ENCODE measurements around the gene HOXC4.
"Not testable (repeated sequence)": the region's sequence is repeated elsewhere in the genome, so short reads cannot be mapped to it uniquely, and the experiment has no call there.

Gene HOXC4

GRCh38 chr12:54098644-54099043 lies 45.0 kb downstream of the HOXC4 start:
- H3K4me3 ChIP-seq (ENCODE audit: low read depth, low read length); H3K4ac ChIP-seq (ENCODE audit: low read depth, low read length); H3K27me3 ChIP-seq (ENCODE audit: insufficient read depth, low read length); H3K79me2 ChIP-seq (ENCODE audit: control insufficient read depth, insufficient read depth, low read length, poor library complexity); H3K36me3 ChIP-seq (ENCODE audit: control insufficient read depth in 1 of 2, insufficient read depth in 2 of 2, low read length in 2 of 2); H3K14ac ChIP-seq (ENCODE audit: low read length); H4K12ac ChIP-seq (ENCODE audit: low read depth, low read length); H2BK12ac ChIP-seq (ENCODE audit: low read length); H2BK5ac ChIP-seq (ENCODE audit: low read depth, low read length, poor library complexity); H3K9ac ChIP-seq (ENCODE audit: low read length); H3K27ac ChIP-seq (ENCODE audit: low read depth, low read length); H3K79me1 ChIP-seq (ENCODE audit: low read length); H3K4me1 ChIP-seq (ENCODE audit: control insufficient read depth in 1 of 2, insufficient read depth in 2 of 2, low read length in 2 of 2); H2AK5ac ChIP-seq (ENCODE audit: low read length); H3K9me3 ChIP-seq (ENCODE audit: insufficient read depth, low read depth, low read length); H4K91ac ChIP-seq (ENCODE audit: low read depth, low read length); H2AFZ ChIP-seq (ENCODE audit: insufficient read depth, low read length, poor library complexity); DNase-seq; H2BK120ac ChIP-seq (ENCODE audit: insufficient read depth, low read length, poor library complexity); H4K8ac ChIP-seq (ENCODE audit: low read depth, low read length); H3K18ac ChIP-seq (ENCODE audit: low read length); H3K23ac ChIP-seq (ENCODE audit: low read length); H3K4me2 ChIP-seq (ENCODE audit: low read length): not testable (repeated sequence)
- WGBS (ENCODE audit: extremely low coverage, insufficient coverage, insufficient read length) = no CpG with 5 or more reads among the region's 2 CpGs

GRCh38 chr12:54100588-54100987 lies 47.0 kb downstream of the HOXC4 start:
- not testable (repeated sequence) for H2BK5ac ChIP-seq (ENCODE audit: low read depth, low read length, poor library complexity); H3K18ac ChIP-seq (ENCODE audit: low read length); H3K79me1 ChIP-seq (ENCODE audit: low read length); H3K36me3 ChIP-seq (ENCODE audit: control insufficient read depth in 1 of 2, insufficient read depth in 2 of 2, low read length in 2 of 2); H3K4me1 ChIP-seq (ENCODE audit: control insufficient read depth in 1 of 2, insufficient read depth in 2 of 2, low read length in 2 of 2); H4K8ac ChIP-seq (ENCODE audit: low read depth, low read length); H3K9ac ChIP-seq (ENCODE audit: low read length); H2AFZ ChIP-seq (ENCODE audit: insufficient read depth, low read length, poor library complexity); H3K4ac ChIP-seq (ENCODE audit: low read depth, low read length); H4K91ac ChIP-seq (ENCODE audit: low read depth, low read length); H3K9me3 ChIP-seq (ENCODE audit: insufficient read depth, low read depth, low read length); H2BK12ac ChIP-seq (ENCODE audit: low read length); H3K14ac ChIP-seq (ENCODE audit: low read length); H3K4me2 ChIP-seq (ENCODE audit: low read length); H3K27me3 ChIP-seq (ENCODE audit: insufficient read depth, low read length); H4K12ac ChIP-seq (ENCODE audit: low read depth, low read length); H2AK5ac ChIP-seq (ENCODE audit: low read length); H3K79me2 ChIP-seq (ENCODE audit: control insufficient read depth, insufficient read depth, low read length, poor library complexity); DNase-seq; H2BK120ac ChIP-seq (ENCODE audit: insufficient read depth, low read length, poor library complexity); H3K4me3 ChIP-seq (ENCODE audit: low read depth, low read length); H3K23ac ChIP-seq (ENCODE audit: low read length); H3K27ac ChIP-seq (ENCODE audit: low read depth, low read length)
- no CpG with 5 or more reads among the region's 6 CpGs for WGBS (ENCODE audit: extremely low coverage, insufficient coverage, insufficient read length)

- not testable (repeated sequence) for H2BK120ac ChIP-seq (ENCODE audit: insufficient read depth, low read length, poor library complexity); H3K4me1 ChIP-seq (ENCODE audit: control insufficient read depth in 1 of 2, insufficient read depth in 2 of 2, low read length in 2 of 2); DNase-seq; H3K18ac ChIP-seq (ENCODE audit: low read length); H3K27ac ChIP-seq (ENCODE audit: low read depth, low read length); H4K12ac ChIP-seq (ENCODE audit: low read depth, low read length); H3K4me3 ChIP-seq (ENCODE audit: low read depth, low read length); H2BK5ac ChIP-seq (ENCODE audit: low read depth, low read length, poor library complexity); H3K4me2 ChIP-seq (ENCODE audit: low read length); H3K14ac ChIP-seq (ENCODE audit: low read length); H3K79me1 ChIP-seq (ENCODE audit: low read length); H3K4ac ChIP-seq (ENCODE audit: low read depth, low read length); H4K91ac ChIP-seq (ENCODE audit: low read depth, low read length); H3K23ac ChIP-seq (ENCODE audit: low read length); H3K9me3 ChIP-seq (ENCODE audit: insufficient read depth, low read depth, low read length); H4K8ac ChIP-seq (ENCODE audit: low read depth, low read length); H3K9ac ChIP-seq (ENCODE audit: low read length); H2AK5ac ChIP-seq (ENCODE audit: low read length); H3K36me3 ChIP-seq (ENCODE audit: control insufficient read depth in 1 of 2, insufficient read depth in 2 of 2, low read length in 2 of 2); H2BK12ac ChIP-seq (ENCODE audit: low read length); H2AFZ ChIP-seq (ENCODE audit: insufficient read depth, low read length, poor library complexity); H3K79me2 ChIP-seq (ENCODE audit: control insufficient read depth, insufficient read depth, low read length, poor library complexity)
- peaks cover 14% of the 10 kb centered on the region for H3K27me3 ChIP-seq (ENCODE audit: insufficient read depth, low read length)
- no CpG with 5 or more reads among the region's 6 CpGs for WGBS (ENCODE audit: extremely low coverage, insufficient coverage, insufficient read length)
Measured at GRCh38 chr12:54102223-54102622, 48.6 kb downstream of the HOXC4 start.

- not testable (repeated sequence) for H3K14ac ChIP-seq (ENCODE audit: low read length); H3K27ac ChIP-seq (ENCODE audit: low read depth, low read length); H2BK5ac ChIP-seq (ENCODE audit: low read depth, low read length, poor library complexity); H2AK5ac ChIP-seq (ENCODE audit: low read length); H3K4me3 ChIP-seq (ENCODE audit: low read depth, low read length); H4K8ac ChIP-seq (ENCODE audit: low read depth, low read length); H3K79me1 ChIP-seq (ENCODE audit: low read length); H4K12ac ChIP-seq (ENCODE audit: low read depth, low read length); H3K4me2 ChIP-seq (ENCODE audit: low read length); H3K18ac ChIP-seq (ENCODE audit: low read length); H4K91ac ChIP-seq (ENCODE audit: low read depth, low read length); H2BK120ac ChIP-seq (ENCODE audit: insufficient read depth, low read length, poor library complexity); H3K9ac ChIP-seq (ENCODE audit: low read length); H3K4ac ChIP-seq (ENCODE audit: low read depth, low read length); H3K79me2 ChIP-seq (ENCODE audit: control insufficient read depth, insufficient read depth, low read length, poor library complexity); DNase-seq; H3K4me1 ChIP-seq (ENCODE audit: control insufficient read depth in 1 of 2, insufficient read depth in 2 of 2, low read length in 2 of 2); H3K9me3 ChIP-seq (ENCODE audit: insufficient read depth, low read depth, low read length); H3K36me3 ChIP-seq (ENCODE audit: control insufficient read depth in 1 of 2, insufficient read depth in 2 of 2, low read length in 2 of 2); H2BK12ac ChIP-seq (ENCODE audit: low read length); H3K23ac ChIP-seq (ENCODE audit: low read length); H2AFZ ChIP-seq (ENCODE audit: insufficient read depth, low read length, poor library complexity)
- no CpG with 5 or more reads among the region's 1 CpG for WGBS (ENCODE audit: extremely low coverage, insufficient coverage, insufficient read length)
- peaks cover 20% of the 10 kb centered on the region for H3K27me3 ChIP-seq (ENCODE audit: insufficient read depth, low read length)
Measured at GRCh38 chr12:54103827-54104226, 50.2 kb downstream of the HOXC4 start.
